ENCODE data around the gene TMEM163.
A peak's percentile ranks its signal among the peaks of the same experiment; 100 is the strongest.
"Not testable (repeated sequence)": the region's sequence is repeated elsewhere in the genome, so short reads cannot be mapped to it uniquely, and the experiment has no call there.

The TMEM163 gene

DNA sequence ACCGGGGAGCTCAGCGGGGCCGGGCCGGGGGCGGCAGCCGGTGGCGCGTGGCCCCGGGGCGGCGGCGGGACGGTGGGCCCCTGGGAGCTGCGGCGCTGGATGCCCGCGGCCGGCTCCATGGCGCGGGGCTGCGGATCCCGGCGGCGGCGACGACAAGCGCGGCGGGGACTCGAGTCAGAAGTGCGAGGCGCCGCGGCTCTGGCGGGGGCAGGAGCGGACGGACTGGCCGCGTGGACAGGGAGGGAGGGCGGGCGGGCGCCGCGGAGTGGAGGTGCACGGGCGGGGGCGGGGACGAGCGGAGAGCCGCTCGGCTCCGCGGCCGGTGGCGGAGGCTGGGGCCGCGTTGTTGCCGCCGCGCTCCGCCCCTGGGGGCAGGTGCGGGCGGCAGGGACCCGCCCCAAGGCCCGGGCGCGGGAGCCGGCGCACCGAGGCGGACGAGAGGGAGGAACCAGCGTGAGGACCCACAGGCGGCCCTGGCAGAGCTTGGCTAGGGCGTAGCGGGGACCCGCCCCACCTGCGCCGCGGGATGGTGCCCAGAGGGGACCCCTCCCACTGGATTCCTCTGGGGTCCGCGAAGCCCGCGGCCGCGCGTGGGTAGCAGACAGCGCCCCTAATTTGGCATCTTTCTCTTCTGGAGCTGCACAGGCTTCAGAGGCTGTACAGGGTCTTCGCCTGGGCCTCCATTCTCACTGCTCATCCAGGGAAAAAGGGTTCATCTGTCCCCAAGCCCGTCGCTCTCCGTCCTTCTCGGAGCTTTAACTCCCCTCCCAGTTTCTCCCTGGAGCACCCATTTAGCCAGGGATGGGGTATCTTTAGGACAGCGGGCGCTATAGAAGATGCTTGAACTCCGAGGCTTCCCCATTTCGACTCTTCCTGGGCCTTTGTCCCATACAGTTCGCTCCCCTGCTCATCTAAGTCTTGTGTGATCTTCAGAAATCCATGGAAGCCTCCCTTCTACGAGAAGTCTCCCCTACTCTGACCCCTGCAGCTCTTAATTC is at the start of gene TMEM163:
TSS of gene TMEM163 (minus strand) at position 184 of the 998 bp plus-strand sequence.
- DNase-seq (ENCODE audit: low read depth in 2 of 3, low spot score in 1 of 3): no peak

DNA sequence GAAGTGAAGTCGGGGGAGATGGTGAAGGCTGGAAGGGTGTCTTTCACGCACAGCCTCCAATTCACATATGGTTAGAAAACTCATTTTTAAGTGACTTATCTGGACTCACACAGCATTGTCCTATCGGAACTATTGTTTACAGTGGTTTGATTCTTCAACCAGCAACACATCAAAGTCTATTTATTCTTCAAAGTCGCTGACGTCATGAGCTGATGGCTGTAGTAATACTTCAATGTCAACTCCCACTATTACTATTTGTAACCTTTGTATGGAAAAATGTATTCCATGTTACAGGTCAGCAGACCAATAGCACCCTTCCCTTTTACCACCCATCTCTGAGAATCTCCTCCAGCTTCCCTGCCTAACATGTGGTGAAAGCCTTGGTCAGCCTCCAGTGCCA is 47.8 kb upstream of the TMEM163 start:
- DNase-seq (ENCODE audit: low read depth in 2 of 3, low spot score in 1 of 3): no peak

DNA sequence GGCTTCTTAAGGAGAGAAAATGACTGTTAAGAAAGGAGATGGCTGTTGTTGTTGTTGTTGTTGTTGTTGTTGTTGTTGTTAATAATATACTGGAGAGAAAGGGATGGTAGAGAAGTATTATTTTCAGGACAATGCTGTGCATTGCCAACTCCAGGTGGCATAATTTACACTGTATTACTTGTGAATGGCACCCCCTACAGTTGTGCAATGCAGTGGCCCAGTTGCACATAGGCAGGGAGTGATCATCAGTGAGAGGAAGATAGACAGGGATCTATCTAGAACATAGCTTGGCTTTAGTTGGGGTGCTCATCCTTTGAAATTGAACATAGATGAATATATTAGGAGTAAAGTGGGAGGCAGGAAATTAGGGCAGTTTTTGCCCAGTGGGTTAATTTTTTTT is 47.2 kb upstream of the TMEM163 start:
- no peak for DNase-seq (ENCODE audit: low read depth in 2 of 3, low spot score in 1 of 3)

DNA sequence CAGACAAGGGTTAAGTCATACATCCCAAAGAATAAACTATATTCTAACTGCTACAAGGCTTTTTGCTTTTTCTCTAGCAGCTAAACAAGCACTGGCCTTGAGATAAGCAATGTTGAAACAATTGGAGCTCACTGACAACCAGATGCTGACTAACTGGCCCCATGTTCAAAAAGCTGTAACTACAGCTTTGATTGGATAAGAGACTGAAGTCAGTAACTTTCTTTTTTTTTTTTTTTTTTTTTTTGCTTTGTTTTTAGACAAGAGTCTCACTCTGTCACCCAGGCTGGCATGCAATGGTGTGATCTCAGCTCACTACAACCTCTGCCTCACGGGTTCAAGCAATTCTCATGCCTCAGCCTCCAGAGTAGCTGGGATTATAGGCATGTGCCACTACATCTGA is 45.4 kb upstream of the TMEM163 start:
- no peak for DNase-seq (ENCODE audit: low read depth in 2 of 3, low spot score in 1 of 3)

DNA sequence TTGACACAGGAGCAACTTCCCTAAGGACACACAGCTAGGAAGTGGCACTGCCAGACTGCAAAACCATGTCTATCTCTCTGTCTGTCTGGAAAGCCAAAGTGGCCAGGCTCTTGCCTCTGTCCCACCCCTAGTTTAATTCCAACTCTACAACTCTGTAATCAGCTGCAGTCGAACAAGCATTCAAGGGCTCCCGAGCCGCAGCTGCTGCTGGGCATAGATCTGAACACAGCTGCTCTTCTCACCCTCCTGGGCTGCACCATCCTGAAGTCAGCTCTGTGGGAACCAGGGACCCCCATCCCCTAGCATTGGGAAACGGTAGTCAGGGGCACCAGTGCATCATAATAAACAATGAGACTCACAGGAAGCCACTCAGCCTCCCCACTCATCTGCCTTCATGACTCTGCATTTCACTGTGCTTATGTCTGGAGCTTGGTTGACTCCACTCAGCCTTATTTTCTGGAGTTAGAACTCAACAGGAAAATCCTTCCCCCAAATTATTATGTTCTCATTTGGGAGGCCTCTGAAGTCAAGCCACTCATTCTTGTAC is 44.4 kb upstream of the TMEM163 start:
- no peak for DNase-seq (ENCODE audit: low read depth in 2 of 3, low spot score in 1 of 3)

DNA sequence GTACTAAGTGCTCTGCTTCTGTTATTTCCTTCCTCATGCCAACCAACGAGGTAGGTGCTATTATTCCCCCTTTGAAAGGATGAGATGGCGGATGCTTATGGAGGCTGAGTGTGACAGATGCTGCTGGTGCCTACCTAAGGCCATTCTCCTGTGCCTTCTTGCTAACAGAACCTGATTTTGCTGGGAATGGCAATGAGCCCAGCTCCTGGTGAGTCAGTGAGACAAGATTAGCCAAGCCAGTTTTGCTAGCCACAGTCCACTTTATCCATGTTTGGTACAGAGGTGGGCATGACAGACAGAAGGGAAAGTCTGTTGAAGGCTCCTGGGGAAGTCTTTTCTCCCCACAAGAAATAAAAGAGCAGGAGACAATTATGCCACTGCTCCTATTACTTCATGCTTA is 43.7 kb upstream of the TMEM163 start:
- no peak for DNase-seq (ENCODE audit: low read depth in 2 of 3, low spot score in 1 of 3)

DNA sequence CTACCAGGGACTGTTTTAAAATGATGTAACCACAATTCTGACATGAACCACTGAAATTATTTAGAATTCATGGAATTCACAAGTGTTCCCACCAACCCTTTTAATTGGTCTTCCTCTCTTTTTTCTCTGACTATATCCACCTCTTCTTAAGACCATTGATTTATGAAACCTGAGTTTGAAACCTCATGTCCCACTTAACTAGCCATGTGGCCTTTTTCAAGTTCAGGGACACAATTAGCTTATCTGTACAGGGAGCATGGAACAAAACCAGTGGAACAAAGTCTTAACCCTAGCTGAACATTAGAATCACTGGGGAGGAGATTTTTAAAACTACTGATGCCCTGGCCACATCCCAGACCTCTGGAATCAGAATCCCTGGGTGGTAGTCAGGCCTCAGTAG is 41.6 kb upstream of the TMEM163 start:
- no peak for DNase-seq (ENCODE audit: low read depth in 2 of 3, low spot score in 1 of 3)

DNA sequence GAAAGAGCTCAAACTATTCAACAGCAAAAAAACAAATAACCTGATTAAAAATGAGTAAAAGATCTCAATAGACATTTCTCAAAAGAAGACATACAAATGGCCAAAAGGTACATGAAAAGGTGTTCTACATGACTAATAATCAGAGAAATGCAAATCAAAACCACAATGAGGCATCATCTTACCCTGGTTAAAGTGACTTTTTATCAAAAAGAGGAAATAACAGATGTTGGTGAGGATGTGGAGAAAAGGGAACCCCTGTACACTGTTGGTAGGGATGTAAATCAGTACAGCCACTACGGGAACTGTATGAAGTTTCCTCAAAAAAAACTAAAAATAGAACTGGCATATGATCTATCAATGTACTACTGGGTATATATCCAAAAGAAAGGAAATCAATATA is 39.8 kb upstream of the TMEM163 start:
- DNase-seq (ENCODE audit: low read depth in 2 of 3, low spot score in 1 of 3): no peak

DNA sequence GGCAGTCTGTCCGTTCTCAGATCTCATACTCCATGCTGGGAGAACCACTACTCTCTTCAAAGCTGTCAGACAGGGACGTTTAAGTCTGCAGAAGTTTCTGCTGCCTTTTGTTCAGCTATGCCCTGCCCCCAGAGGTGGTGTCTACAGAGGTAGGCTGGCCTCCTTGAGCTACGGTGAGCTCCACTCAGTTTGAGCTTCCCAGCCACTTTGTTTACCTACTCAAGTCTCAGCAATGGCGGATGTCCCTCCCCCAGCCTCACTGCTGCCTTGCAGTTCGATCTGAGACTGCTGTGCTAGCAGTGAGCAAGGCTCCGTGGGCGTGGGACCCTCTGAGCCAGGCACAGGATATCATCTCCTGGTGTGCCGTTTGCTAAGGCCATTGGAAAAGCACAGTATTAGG is 33.2 kb upstream of the TMEM163 start:
- not testable (repeated sequence) for DNase-seq (ENCODE audit: low read depth in 2 of 3, low spot score in 1 of 3)

DNA sequence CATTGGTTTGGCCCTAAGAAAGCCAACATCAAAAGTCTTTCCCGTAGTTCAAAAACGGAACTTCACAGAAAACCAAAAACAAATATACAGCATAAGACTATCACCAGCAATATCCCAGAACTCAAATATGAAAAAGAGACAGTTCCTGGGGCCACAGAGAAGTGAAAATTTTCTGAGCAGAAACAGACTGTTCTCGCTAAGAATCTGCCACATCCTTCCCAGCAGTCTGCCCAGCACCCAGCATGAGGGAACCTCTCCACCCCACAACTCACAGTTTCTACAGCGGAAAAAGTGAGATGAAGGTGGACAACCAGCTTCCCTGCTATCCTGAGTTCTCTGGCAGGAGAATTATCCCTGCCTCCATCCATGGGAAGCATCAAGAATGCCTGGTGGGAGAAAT is 26.7 kb upstream of the TMEM163 start:
- DNase-seq (ENCODE audit: low read depth in 2 of 3, low spot score in 1 of 3): no peak

DNA sequence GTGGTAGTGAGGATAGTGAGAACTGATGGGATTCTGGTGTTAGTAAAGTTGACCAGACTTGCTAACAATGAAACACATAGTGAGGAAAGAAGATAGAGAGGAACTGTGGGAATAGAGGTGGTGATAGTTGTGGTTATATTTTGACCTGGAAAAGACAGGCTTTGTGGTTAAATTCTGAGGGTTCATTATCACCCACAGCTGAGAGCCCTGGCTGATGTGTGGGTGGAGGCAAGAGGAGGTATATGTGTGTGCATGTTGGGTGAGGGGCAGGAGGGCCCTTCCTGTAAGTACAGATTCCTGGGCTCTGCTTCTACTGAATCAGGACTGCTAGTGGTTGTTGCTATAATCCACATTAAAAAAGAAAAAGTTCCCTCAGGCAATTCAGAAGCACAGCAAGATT is 26.2 kb upstream of the TMEM163 start:
- DNase-seq (ENCODE audit: low read depth in 2 of 3, low spot score in 1 of 3): peak in 1 of 3 donors; percentile 6

DNA sequence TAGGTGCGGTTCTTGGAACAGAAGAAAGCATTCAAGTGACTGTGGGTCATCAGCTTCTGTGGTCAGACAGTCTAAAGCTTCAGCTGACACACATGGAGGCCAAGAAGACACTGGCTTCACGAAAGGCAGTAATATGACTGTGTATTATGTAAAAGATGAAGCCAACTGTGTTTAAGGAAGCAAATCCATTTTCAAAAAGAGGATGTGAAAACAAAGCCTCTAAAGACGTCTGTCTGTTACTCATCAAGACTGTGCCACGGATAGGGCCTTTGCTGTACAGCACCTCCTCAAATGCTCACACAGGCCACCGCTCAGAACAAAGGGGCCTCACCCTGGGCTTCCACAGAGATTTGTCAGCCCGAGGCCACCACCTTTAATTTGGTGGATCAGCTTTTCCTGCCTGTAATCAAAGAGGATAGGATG is 21.1 kb upstream of the TMEM163 start:
- no peak for DNase-seq (ENCODE audit: low read depth in 2 of 3, low spot score in 1 of 3)

DNA sequence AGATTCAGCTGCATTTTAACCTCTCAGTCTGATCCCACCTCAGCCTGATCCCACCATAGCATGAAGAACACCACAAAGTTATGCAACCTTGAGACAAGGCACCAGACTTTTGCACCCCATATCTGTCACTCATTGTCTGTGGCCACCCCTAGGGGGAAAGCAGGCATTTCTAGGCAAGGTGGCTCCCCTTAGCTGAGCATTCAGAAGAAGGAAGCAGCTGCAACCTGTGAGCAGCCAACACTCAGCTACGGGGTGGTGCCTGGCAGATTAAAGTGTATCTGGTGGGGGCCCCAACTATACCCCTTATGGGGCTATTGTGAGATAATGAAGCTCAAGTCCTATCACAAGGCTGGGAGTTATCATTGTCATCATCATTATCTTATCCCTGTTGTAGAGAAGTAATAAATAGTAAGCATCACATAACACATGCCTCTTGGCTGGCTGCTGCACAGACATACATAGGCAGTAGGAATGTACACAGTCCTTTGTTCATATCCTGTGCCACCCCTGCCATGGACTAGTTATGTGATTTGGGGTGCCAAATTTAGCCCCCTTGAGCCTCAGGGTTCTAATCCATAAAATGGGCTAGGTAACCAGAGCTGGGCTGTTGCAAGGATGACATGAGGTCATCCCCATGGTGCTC is 20.6 kb upstream of the TMEM163 start:
- DNase-seq (ENCODE audit: low read depth in 2 of 3, low spot score in 1 of 3): no peak

DNA sequence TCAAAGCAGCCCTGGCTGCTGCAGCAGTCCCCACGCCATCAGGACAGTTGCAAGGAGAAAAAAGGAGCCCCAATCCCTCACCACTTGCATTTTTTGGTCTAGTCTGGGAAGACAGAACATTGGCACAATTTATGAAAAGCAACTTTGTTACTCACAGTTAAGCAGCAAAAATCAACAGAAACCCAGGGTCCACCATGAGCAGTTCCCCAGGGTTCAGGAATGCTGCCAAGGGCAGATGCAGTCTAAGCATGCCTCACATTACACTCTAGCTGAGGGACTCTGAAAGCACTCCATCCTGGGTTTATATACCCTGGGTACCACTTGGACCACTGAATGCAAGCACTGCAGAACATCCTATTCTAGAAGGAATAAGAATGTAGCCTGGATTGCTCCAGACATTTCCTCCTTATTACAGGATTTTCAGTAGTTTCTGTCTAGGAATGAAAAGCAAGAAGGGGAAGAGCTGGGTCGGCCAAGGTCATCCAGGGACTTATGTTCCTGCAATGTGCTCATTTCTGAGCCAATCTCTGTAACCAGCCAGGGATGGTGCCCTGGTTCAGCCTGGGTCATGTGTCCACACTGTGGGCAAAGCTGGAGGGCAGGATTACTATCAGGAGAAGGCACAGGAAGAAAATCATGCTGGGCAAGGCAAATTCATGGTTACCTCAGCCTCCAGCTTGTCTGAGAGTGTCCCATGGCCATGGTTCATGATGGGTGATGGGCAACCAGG is 19.5 kb upstream of the TMEM163 start:
- no peak for DNase-seq (ENCODE audit: low read depth in 2 of 3, low spot score in 1 of 3)

DNA sequence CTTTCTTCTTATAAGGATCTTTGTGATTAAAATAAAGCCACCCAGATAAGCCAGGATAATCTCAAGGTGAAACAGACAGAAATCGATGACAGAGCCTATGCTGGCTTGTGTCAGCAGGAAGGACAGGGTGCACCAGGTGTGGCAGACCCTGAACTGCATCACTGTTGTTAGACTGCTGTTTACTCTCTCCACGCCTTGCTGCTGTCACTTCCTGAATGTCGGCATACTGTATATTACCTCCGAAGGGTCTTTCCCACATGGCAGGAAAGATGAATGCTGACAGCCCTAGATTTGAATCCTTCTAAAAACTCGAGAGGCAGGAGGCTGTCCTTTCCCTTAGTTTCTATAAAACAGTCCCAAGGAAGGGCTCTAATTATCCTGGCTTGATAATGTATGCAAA is 18.9 kb upstream of the TMEM163 start:
- no peak for DNase-seq (ENCODE audit: low read depth in 2 of 3, low spot score in 1 of 3)

DNA sequence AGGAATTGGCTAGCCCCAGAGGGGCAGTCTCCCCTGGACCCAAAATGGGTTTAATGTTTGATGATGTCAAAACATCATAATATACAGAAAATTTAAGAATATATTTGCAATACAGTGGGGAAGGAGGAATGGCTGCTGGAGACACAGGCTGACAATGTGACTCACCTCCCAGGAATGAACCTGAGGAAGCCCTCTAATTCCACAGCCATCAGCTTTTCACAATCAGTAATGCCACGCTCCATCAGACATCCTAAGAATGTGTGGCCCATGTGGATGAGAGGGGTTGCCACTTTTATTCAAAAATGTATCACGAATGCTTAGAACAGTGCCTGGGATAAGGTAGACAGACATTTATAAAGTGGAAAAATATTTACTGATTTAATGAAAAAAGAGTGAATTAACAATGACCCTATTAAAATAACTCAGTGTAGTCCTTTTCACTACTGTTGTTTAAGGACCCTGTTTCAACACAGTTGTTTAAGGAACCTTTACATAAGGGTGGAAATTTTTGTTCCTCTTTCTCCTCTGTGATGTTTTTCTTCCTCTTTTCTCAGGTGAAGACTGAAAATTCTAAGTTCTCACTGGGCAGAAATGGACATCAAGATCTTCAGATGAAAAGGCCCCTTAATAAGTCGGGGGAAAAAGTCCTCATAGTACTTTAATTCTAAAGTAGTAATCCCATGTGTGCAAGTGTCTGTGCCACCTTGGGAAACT is 17.5 kb upstream of the TMEM163 start:
- DNase-seq (ENCODE audit: low read depth in 2 of 3, low spot score in 1 of 3): no peak

DNA sequence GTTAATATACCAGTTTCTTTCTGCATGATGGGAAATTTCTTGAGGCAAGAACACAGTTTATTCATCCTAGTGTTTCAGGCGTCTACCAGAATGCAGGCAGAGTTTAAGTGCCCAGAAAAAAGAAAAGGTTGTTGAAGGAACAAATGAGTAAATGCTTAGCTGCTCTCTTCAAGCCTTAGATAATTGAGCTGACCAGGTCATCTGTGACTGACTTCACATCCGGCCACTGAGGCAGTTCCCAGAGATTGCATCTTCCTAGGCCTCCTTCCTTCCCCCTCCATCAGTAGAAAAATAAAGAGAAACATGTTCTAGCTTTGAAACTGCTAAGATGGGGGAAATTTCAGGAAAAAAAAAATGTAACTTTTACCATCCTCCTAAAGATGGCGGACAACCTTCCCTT is 9.4 kb upstream of the TMEM163 start:
- DNase-seq (ENCODE audit: low read depth in 2 of 3, low spot score in 1 of 3): no peak

DNA sequence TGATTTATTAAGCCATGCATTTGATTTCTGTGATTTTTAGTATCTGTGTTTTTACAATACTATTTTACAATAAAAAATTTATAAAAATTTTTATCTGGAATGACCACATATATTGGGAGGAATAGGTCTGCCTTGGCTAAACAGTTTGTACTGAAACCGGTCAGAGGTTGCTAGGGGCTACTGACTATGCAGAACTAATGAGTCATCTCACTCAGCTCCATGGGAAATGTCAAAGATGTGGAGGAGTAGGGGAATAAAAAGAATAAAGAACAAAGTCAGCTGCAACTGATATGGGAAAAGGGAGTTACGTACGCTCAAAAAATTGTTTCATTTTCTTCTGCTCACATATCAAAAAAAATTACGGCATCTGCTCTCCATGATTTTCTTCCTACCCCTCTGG is 8.6 kb upstream of the TMEM163 start:
- DNase-seq (ENCODE audit: low read depth in 2 of 3, low spot score in 1 of 3): no peak

DNA sequence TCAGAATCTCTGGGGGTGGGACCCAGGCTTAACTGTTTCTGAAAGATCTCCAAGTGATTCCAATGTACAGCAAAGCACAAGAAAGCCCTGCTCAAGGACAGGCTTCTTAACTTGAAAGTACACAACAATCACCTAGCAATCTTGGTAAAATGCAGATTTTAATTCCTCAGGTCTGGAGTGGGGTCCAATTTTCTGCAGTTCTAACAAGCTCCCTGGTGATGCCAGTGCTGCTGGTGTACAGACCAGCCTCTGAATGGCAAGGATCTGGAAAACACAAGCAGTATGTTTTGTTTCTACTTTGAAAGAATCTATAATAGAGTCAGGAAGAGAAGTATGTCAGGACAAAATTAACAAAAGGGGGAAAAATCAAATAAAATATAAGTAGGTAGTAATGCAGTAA is 7.8 kb upstream of the TMEM163 start:
- no peak for DNase-seq (ENCODE audit: low read depth in 2 of 3, low spot score in 1 of 3)

DNA sequence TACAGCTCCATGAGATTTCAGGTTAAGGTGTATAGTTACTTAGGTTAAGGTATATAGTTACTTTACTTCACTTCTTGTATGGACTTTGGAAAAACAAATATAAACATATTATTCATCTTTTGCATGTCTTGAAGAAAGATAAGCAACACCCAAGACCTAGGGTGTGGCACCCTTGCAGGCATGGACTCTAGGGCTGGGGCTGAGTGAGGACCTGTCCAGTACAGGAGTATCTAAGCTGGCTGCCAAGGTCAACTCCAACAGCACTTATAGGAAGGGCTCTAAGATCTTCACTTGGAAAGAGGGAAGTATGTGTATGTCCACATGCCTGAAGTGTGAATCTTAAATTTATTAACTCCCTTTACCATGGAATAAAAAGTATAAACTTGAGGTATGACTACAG is 7.1 kb upstream of the TMEM163 start:
- DNase-seq (ENCODE audit: low read depth in 2 of 3, low spot score in 1 of 3): no peak

DNA sequence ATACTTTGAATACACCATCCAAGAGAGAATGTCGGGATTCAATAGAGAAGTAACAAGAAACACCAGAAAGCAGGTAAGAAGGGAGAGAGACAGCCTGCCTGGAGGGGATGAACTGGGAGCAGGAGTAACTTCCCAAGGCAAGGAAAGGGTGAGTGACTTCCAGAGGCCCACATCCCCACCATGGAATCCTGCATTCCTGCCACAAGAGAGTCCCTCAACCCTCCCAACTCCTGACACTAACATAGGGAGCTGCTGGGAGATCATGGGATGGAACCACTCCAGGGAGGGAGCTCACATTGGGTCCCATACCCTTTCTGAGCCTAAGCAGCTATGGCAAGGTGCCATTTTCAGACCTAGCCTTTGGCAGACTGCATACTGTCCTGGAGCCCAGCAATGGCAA is 5.5 kb upstream of the TMEM163 start:
- no peak for DNase-seq (ENCODE audit: low read depth in 2 of 3, low spot score in 1 of 3)

All from stimulated activated CD4-positive, alpha-beta T cell treated with anti-CD3 and anti-CD28 coated beads, Interleukin-12 subunit alpha, Interleukin-12 subunit beta, amount 100 ng/mL, for 48 hours (primary cell).